HEK293 (cell line): ENCODE results near the gene PGGHG.

Experiments used
- CTCF ChIA-PET: fragments of 350-600 bp; formaldehyde crosslinking; extraction: SDS; loops from one replicate; lab custom pipeline; 2021; ENCODE audit warnings: antibody characterized with exemption; lab: Yijun Ruan, JAX
- POLR2A ChIA-PET: fragments of 300-600 bp; formaldehyde crosslinking; extraction: SDS; loops from one replicate; lab custom pipeline; 2020; ENCODE audit warnings: antibody characterized with exemption, inconsistent platforms; lab: Yijun Ruan, JAX
- H3K27ac ChIP-seq: fragments of 200-500 bp; sonication (Bioruptor generic); 2 replicates; pipeline ENCODE4 v1.5.1; 2014; ENCODE audit warnings: low read depth, low read length, control low read depth, inconsistent platforms; ENCODE audit errors: extremely low read depth
- H3K36me3 ChIP-seq, 2 experiments: fragments of 200-500 bp in 1 of 2; sonication (Bioruptor generic) in 1 of 2; 1 replicate in 1 of 2; 2 replicates in 1 of 2; pipeline ENCODE4 v1.5.1; 2014 to 2017; ENCODE audit warnings: inconsistent platforms in 2 of 2, low read length in 2 of 2; ENCODE audit not compliant: control insufficient read depth in 2 of 2, insufficient read depth in 1 of 2
- H3K4me1 ChIP-seq: fragments of 200-500 bp; sonication (Bioruptor generic); 2 replicates; pipeline ENCODE4 v1.5.1; 2014; ENCODE audit warnings: mild to moderate bottlenecking, low read length, inconsistent platforms; ENCODE audit not compliant: control insufficient read depth, insufficient read depth
- H3K4me3 ChIP-seq: 2 replicates; pipeline ENCODE4 v1.5.1; 2011; ENCODE audit warnings: low read depth, mild to moderate bottlenecking, control low read depth, low read length, moderate library complexity
- H3K9me3 ChIP-seq: fragments of 200-500 bp; sonication (Bioruptor generic); 2 replicates; pipeline ENCODE4 v1.5.1; 2014; ENCODE audit warnings: low read depth, low read length, inconsistent platforms; ENCODE audit not compliant: control insufficient read depth, insufficient read depth
- EGR2 ChIP-seq: fragments of 450-650 bp; formaldehyde crosslinking; IDR thresholded peaks from 2 replicates; pipeline ENCODE4 v1.5.1; 2016; ENCODE audit warnings: low read depth, missing biosample characterization, missing genetic modification characterization
- ZBTB20 ChIP-seq: fragments of 450-650 bp; formaldehyde crosslinking; IDR thresholded peaks from 2 replicates; pipeline ENCODE4 v1.5.1; 2016; ENCODE audit warnings: missing biosample characterization, missing genetic modification characterization
- ZNF335 ChIP-seq: fragments of 450-650 bp; formaldehyde crosslinking; conservative IDR thresholded peaks from 2 replicates; pipeline ENCODE4 v1.5.1; 2016; ENCODE audit warnings: missing biosample characterization, missing genetic modification characterization
- ZNF350 ChIP-seq: fragments of 450-650 bp; formaldehyde crosslinking; IDR thresholded peaks from 2 replicates; pipeline ENCODE4 v1.5.0; 2017; ENCODE audit warnings: missing biosample characterization, mild to moderate bottlenecking, missing genetic modification characterization
- ZNF529 ChIP-seq: fragments of 450-650 bp; formaldehyde crosslinking; IDR thresholded peaks from 2 replicates; pipeline ENCODE4 v1.5.1; 2017; ENCODE audit warnings: missing genetic modification characterization, missing biosample characterization; ENCODE audit not compliant: insufficient replicate concordance
- ZNF530 ChIP-seq: fragments of 450-650 bp; formaldehyde crosslinking; IDR thresholded peaks from 2 replicates; pipeline ENCODE4 v1.5.1; 2016; ENCODE audit warnings: low read depth, missing biosample characterization, missing genetic modification characterization
- ZNF549 ChIP-seq: fragments of 450-650 bp; IDR thresholded peaks from 2 replicates; pipeline ENCODE4 v1.5.1; 2018; ENCODE audit warnings: missing biosample characterization, missing genetic modification characterization, mild to moderate bottlenecking, inconsistent platforms, moderate library complexity
- ZNF561 ChIP-seq: fragments of 450-650 bp; IDR thresholded peaks from 2 replicates; pipeline ENCODE4 v1.5.1; 2018; ENCODE audit warnings: missing biosample characterization, missing genetic modification characterization, borderline replicate concordance
- ZNF571 ChIP-seq: fragments of 450-650 bp; formaldehyde crosslinking; IDR thresholded peaks from 2 replicates; pipeline ENCODE4 v1.5.0; 2017; ENCODE audit warnings: missing biosample characterization, missing genetic modification characterization
- ZNF600 ChIP-seq: fragments of 450-650 bp; formaldehyde crosslinking; IDR thresholded peaks from 2 replicates; pipeline ENCODE4 v1.5.1; 2016; ENCODE audit warnings: missing biosample characterization, missing genetic modification characterization
- ZNF621 ChIP-seq: fragments of 450-650 bp; formaldehyde crosslinking; IDR thresholded peaks from 2 replicates; pipeline ENCODE4 v1.5.1; 2017; ENCODE audit warnings: missing biosample characterization, missing genetic modification characterization
- ZNF624 ChIP-seq: fragments of 450-650 bp; formaldehyde crosslinking; IDR thresholded peaks from 2 replicates; pipeline ENCODE4 v1.5.1; 2017; ENCODE audit warnings: missing biosample characterization, missing genetic modification characterization
- ZNF639 ChIP-seq: fragments of 450-650 bp; formaldehyde crosslinking; IDR thresholded peaks from 2 replicates; pipeline ENCODE4 v1.5.1; 2016; ENCODE audit warnings: missing biosample characterization, missing genetic modification characterization
- ZNF692 ChIP-seq: fragments of 450-650 bp; formaldehyde crosslinking; IDR thresholded peaks from 2 replicates; pipeline ENCODE4 v1.5.1; 2016; ENCODE audit warnings: missing biosample characterization, missing genetic modification characterization
- ZNF843 ChIP-seq: fragments of 450-650 bp; formaldehyde crosslinking; IDR thresholded peaks from 2 replicates; pipeline ENCODE4 v1.5.1; 2016; ENCODE audit warnings: missing biosample characterization, missing genetic modification characterization
- TF ChIP-seq, protein P1 (sequence below): fragments of 450-650 bp; formaldehyde crosslinking; IDR thresholded peaks from 2 replicates; pipeline ENCODE4 v1.5.1; 2016; ENCODE audit warnings: missing biosample characterization, missing genetic modification characterization
- TF ChIP-seq, protein P2 (sequence below): fragments of 450-650 bp; formaldehyde crosslinking; conservative IDR thresholded peaks from 2 replicates; pipeline ENCODE4 v1.5.1; 2016; ENCODE audit warnings: low read depth, missing biosample characterization, missing genetic modification characterization
- TF ChIP-seq, protein P3 (sequence below): fragments of 450-650 bp; formaldehyde crosslinking; conservative IDR thresholded peaks from 2 replicates; pipeline ENCODE4 v1.5.1; 2016; ENCODE audit warnings: low read depth, missing biosample characterization, missing genetic modification characterization

PGGHG gene

GRCh38 chr11:271319-271715 lies 17.6 kb upstream of the PGGHG start (continued):
- TF ChIP-seq, protein P1, sequence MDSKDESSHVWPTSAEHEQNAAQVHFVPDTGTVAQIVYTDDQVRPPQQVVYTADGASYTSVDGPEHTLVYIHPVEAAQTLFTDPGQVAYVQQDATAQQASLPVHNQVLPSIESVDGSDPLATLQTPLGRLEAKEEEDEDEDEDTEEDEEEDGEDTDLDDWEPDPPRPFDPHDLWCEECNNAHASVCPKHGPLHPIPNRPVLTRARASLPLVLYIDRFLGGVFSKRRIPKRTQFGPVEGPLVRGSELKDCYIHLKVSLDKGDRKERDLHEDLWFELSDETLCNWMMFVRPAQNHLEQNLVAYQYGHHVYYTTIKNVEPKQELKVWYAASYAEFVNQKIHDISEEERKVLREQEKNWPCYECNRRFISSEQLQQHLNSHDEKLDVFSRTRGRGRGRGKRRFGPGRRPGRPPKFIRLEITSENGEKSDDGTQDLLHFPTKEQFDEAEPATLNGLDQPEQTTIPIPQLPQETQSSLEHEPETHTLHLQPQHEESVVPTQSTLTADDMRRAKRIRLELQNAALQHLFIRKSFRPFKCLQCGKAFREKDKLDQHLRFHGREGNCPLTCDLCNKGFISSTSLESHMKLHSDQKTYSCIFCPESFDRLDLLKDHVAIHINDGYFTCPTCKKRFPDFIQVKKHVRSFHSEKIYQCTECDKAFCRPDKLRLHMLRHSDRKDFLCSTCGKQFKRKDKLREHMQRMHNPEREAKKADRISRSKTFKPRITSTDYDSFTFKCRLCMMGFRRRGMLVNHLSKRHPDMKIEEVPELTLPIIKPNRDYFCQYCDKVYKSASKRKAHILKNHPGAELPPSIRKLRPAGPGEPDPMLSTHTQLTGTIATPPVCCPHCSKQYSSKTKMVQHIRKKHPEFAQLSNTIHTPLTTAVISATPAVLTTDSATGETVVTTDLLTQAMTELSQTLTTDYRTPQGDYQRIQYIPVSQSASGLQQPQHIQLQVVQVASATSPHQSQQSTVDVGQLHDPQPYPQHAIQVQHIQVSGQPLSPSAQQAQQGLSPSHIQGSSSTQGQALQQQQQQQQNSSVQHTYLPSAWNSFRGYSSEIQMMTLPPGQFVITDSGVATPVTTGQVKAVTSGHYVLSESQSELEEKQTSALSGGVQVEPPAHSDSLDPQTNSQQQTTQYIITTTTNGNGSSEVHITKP: no peak
- no peak for TF ChIP-seq ZNF335 (tag by site-specific recombination)
- TF ChIP-seq ZBTB20 (tag by site-specific recombination): no peak
- TF ChIP-seq EGR2: no peak
- TF ChIP-seq ZNF843: no peak
- no peak for TF ChIP-seq ZNF692
- TF ChIP-seq ZNF549 (tag by site-specific recombination): no peak
- TF ChIP-seq, all 188 proteins: peak for 0

- H3K9me3 ChIP-seq: no peaks in the 10 kb centered on the region
- ChIA-PET POLR2A (no interaction called here), CTCF (interaction anchor here (1.0 kb wide), 1 partner anchor 21 kb away, joined by 4 read pairs; no protein-coding TSS in a partner anchor)
- H3K27ac ChIP-seq: no peak overlapping the region
- TF ChIP-seq ZNF600 (tag by site-specific recombination): no peak
- no peak for TF ChIP-seq ZNF561 (tag by site-specific recombination)
- TF ChIP-seq ZNF621 (tag by site-specific recombination): no peak
- TF ChIP-seq ZNF530 (tag by site-specific recombination): no peak
- no peak for TF ChIP-seq ZNF639 (tag by site-specific recombination)
- TF ChIP-seq, protein P2, sequence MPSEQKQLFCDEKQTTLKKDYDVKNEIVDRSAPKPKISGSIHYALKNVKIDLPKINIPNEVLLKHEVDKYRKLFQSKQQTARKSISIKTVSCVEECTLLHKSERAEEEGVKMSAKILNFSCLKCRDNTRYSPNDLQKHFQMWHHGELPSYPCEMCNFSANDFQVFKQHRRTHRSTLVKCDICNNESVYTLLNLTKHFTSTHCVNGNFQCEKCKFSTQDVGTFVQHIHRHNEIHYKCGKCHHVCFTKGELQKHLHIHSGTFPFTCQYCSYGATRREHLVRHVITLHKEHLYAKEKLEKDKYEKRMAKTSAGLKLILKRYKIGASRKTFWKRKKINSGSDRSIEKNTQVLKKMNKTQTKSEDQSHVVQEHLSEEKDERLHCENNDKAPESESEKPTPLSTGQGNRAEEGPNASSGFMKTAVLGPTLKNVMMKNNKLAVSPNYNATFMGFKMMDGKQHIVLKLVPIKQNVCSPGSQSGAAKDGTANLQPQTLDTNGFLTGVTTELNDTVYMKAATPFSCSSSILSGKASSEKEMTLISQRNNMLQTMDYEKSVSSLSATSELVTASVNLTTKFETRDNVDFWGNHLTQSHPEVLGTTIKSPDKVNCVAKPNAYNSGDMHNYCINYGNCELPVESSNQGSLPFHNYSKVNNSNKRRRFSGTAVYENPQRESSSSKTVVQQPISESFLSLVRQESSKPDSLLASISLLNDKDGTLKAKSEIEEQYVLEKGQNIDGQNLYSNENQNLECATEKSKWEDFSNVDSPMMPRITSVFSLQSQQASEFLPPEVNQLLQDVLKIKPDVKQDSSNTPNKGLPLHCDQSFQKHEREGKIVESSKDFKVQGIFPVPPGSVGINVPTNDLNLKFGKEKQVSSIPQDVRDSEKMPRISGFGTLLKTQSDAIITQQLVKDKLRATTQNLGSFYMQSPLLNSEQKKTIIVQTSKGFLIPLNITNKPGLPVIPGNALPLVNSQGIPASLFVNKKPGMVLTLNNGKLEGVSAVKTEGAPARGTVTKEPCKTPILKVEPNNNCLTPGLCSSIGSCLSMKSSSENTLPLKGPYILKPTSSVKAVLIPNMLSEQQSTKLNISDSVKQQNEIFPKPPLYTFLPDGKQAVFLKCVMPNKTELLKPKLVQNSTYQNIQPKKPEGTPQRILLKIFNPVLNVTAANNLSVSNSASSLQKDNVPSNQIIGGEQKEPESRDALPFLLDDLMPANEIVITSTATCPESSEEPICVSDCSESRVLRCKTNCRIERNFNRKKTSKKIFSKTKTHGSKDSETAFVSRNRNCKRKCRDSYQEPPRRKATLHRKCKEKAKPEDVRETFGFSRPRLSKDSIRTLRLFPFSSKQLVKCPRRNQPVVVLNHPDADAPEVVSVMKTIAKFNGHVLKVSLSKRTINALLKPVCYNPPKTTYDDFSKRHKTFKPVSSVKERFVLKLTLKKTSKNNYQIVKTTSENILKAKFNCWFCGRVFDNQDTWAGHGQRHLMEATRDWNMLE (tag by site-specific recombination): no peak
- no peak for TF ChIP-seq ZNF529
- no peak for TF ChIP-seq ZNF350 (tag by site-specific recombination)
- TF ChIP-seq ZNF571: no peak
- no peak for TF ChIP-seq ZNF624
- TF ChIP-seq, protein P3, sequence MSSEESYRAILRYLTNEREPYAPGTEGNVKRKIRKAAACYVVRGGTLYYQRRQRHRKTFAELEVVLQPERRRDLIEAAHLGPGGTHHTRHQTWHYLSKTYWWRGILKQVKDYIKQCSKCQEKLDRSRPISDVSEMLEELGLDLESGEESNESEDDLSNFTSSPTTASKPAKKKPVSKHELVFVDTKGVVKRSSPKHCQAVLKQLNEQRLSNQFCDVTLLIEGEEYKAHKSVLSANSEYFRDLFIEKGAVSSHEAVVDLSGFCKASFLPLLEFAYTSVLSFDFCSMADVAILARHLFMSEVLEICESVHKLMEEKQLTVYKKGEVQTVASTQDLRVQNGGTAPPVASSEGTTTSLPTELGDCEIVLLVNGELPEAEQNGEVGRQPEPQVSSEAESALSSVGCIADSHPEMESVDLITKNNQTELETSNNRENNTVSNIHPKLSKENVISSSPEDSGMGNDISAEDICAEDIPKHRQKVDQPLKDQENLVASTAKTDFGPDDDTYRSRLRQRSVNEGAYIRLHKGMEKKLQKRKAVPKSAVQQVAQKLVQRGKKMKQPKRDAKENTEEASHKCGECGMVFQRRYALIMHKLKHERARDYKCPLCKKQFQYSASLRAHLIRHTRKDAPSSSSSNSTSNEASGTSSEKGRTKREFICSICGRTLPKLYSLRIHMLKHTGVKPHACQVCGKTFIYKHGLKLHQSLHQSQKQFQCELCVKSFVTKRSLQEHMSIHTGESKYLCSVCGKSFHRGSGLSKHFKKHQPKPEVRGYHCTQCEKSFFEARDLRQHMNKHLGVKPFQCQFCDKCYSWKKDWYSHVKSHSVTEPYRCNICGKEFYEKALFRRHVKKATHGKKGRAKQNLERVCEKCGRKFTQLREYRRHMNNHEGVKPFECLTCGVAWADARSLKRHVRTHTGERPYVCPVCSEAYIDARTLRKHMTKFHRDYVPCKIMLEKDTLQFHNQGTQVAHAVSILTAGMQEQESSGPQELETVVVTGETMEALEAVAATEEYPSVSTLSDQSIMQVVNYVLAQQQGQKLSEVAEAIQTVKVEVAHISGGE (tag by site-specific recombination): no peak
- H3K4me1 ChIP-seq: no peaks in the 10 kb centered on the region
- H3K4me3 ChIP-seq: no peak overlapping the region
- H3K36me3 ChIP-seq: no peaks in the 10 kb centered on the region
These were observed 16.6 kb upstream of the PGGHG start for GRCh38 chr11:272195-272930.
